Kidney (tissue), 14 donors: Measurements from ENCODE around the gene TEX48. TPM values are rescaled to one million over a fixed set of nuclear protein-coding genes. Genes with fewer than 3 reads are reported as not detected.

Source experiments
- DNase-seq, 5 donors: peaks; one replicate each; pipeline ENCODE4 v3.0.0-alpha.2; 2013 to 2020
- FAIRE-seq: peaks from 2 replicates; lab custom pipeline; 2012; peaks lifted over from hg19 to GRCh38; lab: Jason Lieb, UNC
- H3K27ac ChIP-seq, 2 donors: one replicate each; pipeline ENCODE4 v1.7.0; 2013; ENCODE audit warnings: low read depth in 2 of 2, low read length in 2 of 2, inconsistent platforms in 1 of 2
- H3K27me3 ChIP-seq: one replicate; pipeline ENCODE4 v1.7.1; 2013; ENCODE audit warnings: low read length, inconsistent platforms; ENCODE audit not compliant: control insufficient read depth, insufficient read depth
- H3K36me3 ChIP-seq, 3 donors: one replicate each; pipeline versions ENCODE4 v1.7.0 to v1.7.1; 2013; ENCODE audit warnings: low read length in 3 of 3, control low read depth in 1 of 3, inconsistent platforms in 1 of 3; ENCODE audit not compliant: insufficient read depth in 3 of 3, control insufficient read depth in 2 of 3
- H3K4me1 ChIP-seq, 3 donors: one replicate each; pipeline versions ENCODE4 v1.7.0 to v1.7.1; 2013; ENCODE audit warnings: low read length in 3 of 3, inconsistent platforms in 1 of 3, low read depth in 1 of 3; ENCODE audit not compliant: control insufficient read depth in 2 of 3, insufficient read depth in 2 of 3
- H3K4me3 ChIP-seq, 3 donors: one replicate each; pipeline versions ENCODE4 v1.7.0 to v1.8.1; 2013; ENCODE audit warnings: low read length in 3 of 3, control low read depth in 1 of 3, inconsistent platforms in 1 of 3
- H3K9ac ChIP-seq, 3 donors: one replicate each; pipeline versions ENCODE4 v1.7.0 to v1.7.1; 2013; ENCODE audit warnings: low read length in 3 of 3, control low read depth in 1 of 3, inconsistent platforms in 1 of 3
- H3K9me3 ChIP-seq, 3 donors: one replicate each; pipeline versions ENCODE4 v1.7.0 to v1.7.1; 2013; ENCODE audit warnings: low read length in 3 of 3, control low read depth in 1 of 3, inconsistent platforms in 1 of 3; ENCODE audit not compliant: control insufficient read depth in 2 of 3, insufficient read depth in 1 of 3
- intact Hi-C: fragments of 100-400 bp; cut with DNase I; formaldehyde crosslinking; loops from one replicate; pipeline ENCODE4 v1.11.1; 2022
- polyA plus RNA-seq: library from polyadenylated mRNA; stranded (reverse); fragments of 350-450 nt; fragmentation: Illumina TruSeq; extraction: RNeasy Lipid Tissue Mini Kit (QIAGEN cat#74804); gene quantifications from one replicate; pipeline ENCODE4 v1.2.3, GENCODE V29; 2014; ENCODE audit warnings: low read depth, low replicate concordance; ENCODE audit not compliant: insufficient read depth
- total RNA-seq: library from RNA; stranded (reverse); fragmentation: NEBNext Ultra II Directional; extraction: Animal tissue kit (Norgen Biotek cat#: 25700); gene quantifications from one replicate; pipeline ENCODE4 v1.2.1, GENCODE V29; 2021
- TF ChIP-seq, protein P1 (sequence below): IDR thresholded peaks from 3 replicates; pipeline ENCODE4 v1.5.1; 2012; ENCODE audit warnings: mild to moderate bottlenecking, moderate library complexity, borderline replicate concordance; ENCODE audit not compliant: insufficient read depth; ENCODE audit errors: extremely low read depth
- donor health status: control.
- donor health status: control.
- donor health status: control.
- donor health status: control.
- donor health status: control.
- donor health status: DM: yes; HTN: yes; CAD: no.
- donor health status: Normal renal cell carcinoma (clear cell type).

Gene TEX48
- total and polyA plus RNA-seq, 2 donors from 2014 or later = not detected

DNA sequence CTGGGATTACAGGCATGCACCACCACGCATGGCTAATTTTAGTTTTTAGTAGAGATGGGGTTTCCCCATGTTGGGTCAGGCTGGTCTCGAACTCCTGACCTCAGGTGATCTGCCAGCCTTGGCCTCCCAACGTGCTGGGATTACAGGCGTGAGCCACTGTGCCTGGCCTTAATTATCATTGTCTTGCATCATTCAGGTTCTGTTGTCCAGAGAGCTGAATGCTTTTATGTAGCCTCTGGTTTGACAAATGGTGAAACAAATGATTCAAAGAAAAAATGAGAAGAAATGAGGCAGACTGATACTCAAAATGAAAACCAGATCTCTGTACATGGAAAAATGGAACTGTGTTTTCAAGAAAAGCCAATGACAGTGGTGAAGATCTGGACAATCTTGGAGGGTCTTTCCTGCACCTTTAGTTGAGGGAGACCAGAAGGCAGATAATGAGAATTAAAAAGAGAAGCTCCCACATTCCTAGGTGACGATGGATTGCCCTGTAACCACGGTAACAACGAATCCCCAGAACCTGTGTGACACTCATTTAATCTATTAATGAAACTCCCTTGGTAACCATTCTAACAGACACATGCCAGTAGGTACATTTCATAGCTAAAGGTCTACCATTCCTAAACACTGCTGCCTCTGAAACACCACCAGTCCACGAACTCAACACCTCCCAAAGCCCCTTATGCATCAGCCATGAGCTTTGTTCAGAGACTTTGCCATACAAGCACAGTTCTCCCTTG is 1.6 kb downstream of the TEX48 start:
- Histone ChIP-seq H3K9me3 (no peaks in the 10 kb centered on the region), H3K27ac (no peak overlapping the region), H3K9ac (no peak overlapping the region), H3K27me3 (no peaks in the 10 kb centered on the region), H3K4me1 (no peaks in the 10 kb centered on the region), H3K4me3 (no peak overlapping the region), H3K36me3 (no peaks in the 10 kb centered on the region)
- TF ChIP-seq, protein P1, sequence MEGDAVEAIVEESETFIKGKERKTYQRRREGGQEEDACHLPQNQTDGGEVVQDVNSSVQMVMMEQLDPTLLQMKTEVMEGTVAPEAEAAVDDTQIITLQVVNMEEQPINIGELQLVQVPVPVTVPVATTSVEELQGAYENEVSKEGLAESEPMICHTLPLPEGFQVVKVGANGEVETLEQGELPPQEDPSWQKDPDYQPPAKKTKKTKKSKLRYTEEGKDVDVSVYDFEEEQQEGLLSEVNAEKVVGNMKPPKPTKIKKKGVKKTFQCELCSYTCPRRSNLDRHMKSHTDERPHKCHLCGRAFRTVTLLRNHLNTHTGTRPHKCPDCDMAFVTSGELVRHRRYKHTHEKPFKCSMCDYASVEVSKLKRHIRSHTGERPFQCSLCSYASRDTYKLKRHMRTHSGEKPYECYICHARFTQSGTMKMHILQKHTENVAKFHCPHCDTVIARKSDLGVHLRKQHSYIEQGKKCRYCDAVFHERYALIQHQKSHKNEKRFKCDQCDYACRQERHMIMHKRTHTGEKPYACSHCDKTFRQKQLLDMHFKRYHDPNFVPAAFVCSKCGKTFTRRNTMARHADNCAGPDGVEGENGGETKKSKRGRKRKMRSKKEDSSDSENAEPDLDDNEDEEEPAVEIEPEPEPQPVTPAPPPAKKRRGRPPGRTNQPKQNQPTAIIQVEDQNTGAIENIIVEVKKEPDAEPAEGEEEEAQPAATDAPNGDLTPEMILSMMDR = no peak
- intact Hi-C loops = no loop called here
- no peak for FAIRE-seq
- DNase-seq = no peak

DNA sequence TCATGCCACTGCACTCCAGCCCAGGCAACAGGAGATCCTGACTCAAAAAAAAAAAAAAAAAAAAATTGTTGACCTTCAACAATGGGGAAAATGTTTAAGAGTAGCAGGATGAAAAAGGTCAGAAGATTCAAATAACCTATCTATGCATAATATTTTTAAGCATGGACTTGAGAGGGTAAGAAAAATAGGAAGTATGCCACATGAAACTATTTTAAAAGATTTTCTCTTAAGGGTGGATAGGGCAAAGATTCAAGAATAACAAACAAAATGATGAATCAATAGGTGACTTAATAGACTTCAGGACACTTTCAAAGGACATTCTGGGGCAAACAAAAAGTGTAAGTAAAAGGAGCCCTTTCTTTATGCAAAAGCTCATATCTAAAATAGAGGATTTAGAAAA is 3.2 kb downstream of the TEX48 start:
- Histone ChIP-seq H3K27me3 (no peaks in the 10 kb centered on the region), H3K36me3 (no peaks in the 10 kb centered on the region), H3K4me3 (no peak overlapping the region), H3K9ac (no peak overlapping the region), H3K27ac (no peak overlapping the region), H3K9me3 (no peaks in the 10 kb centered on the region), H3K4me1 (no peaks in the 10 kb centered on the region)
- TF ChIP-seq, protein P1 = no peak
- no peak for FAIRE-seq
- intact Hi-C loops = loop anchor here (10.0 kb wide), 1 partner anchor 236 kb away; no protein-coding TSS in a partner anchor
- DNase-seq = no peak

DNA sequence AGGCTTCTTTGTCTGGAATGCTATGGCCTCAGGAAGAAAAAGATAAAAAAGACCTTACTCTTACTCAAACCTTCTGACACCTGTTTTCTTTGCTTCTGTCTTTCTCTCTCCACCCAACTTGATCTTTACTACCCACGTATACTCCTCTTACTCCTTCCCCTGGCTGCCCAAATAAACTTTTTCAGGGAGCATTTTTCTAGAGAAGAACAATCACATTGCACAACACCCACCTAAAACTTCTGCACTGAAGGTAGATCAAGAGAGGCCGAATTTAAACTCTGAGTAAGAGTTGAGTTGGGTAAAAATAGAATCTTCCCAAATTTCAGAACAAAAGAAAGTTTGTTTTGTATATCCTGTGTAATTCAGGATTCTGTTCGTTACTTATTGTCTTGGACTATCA is 3.9 kb downstream of the TEX48 start:
- H3K27me3 ChIP-seq = no peaks in the 10 kb centered on the region
- no peaks in the 10 kb centered on the region for H3K4me1 ChIP-seq
- no peak overlapping the region for H3K27ac ChIP-seq
- no peaks in the 10 kb centered on the region for H3K9me3 ChIP-seq
- no peaks in the 10 kb centered on the region for H3K36me3 ChIP-seq
- no peak for DNase-seq
- TF ChIP-seq, protein P1 = no peak
- no peak overlapping the region for H3K4me3 ChIP-seq
- H3K9ac ChIP-seq = no peak overlapping the region
- intact Hi-C loops = loop anchor here (10.0 kb wide), 1 partner anchor 237 kb away; no protein-coding TSS in a partner anchor
- no peak for FAIRE-seq
